ENCODE data around the gene CEP112. TPM values are rescaled to one million over a fixed set of nuclear protein-coding genes. Genes with fewer than 3 reads are reported as not detected.

CEP112 gene
- total RNA-seq, 1 donor from 2014 or later: 24.5 TPM

- H3K4me3 Mint-ChIP-seq: no peak overlapping the region
- H3K27ac Mint-ChIP-seq (ENCODE audit: unreplicated experiment): no peak overlapping the region
- no peak for TF ChIP-seq CTCF (conservative IDR thresholded peaks at IDR 0.05)
- peaks cover 19% of the 10 kb centered on the region for H3K4me1 Mint-ChIP-seq
- peaks cover 13% of the 10 kb centered on the region for H3K36me3 Mint-ChIP-seq (ENCODE audit: low read depth)
- DNase-seq (ENCODE audit: low read depth, low spot score): no peak
- H3K27me3 Mint-ChIP-seq (ENCODE audit: low read depth): no peaks in the 10 kb centered on the region
- H3K9me3 Mint-ChIP-seq: peaks cover 3% of the 10 kb centered on the region
Observed at GRCh38 chr17:66187718-66188117, 4.2 kb downstream of the CEP112 start.

- peaks cover 6% of the 10 kb centered on the region for H3K4me1 Mint-ChIP-seq
Observed at GRCh38 chr17:66185862-66186261, 6.1 kb downstream of the CEP112 start.

GRCh38 chr17:66184392-66184791 lies 7.5 kb downstream of the CEP112 start:
- TF ChIP-seq CTCF (conservative IDR thresholded peaks at IDR 0.05): no peak
- no peak for DNase-seq (ENCODE audit: low read depth, low spot score)
- Mint-ChIP-seq H3K27me3 (ENCODE audit: low read depth) (no peaks in the 10 kb centered on the region), H3K36me3 (ENCODE audit: low read depth) (peaks cover 31% of the 10 kb centered on the region), H3K27ac (ENCODE audit: unreplicated experiment) (no peak overlapping the region), H3K4me1 (no peaks in the 10 kb centered on the region), H3K4me3 (no peak overlapping the region), H3K9me3 (peaks cover 3% of the 10 kb centered on the region)

More at GRCh38 chr17:66185862-66186261, 6.1 kb downstream of the CEP112 start:
- Mint-ChIP-seq H3K27me3 (ENCODE audit: low read depth) (no peaks in the 10 kb centered on the region), H3K36me3 (ENCODE audit: low read depth) (peaks cover 24% of the 10 kb centered on the region), H3K4me3 (no peak overlapping the region), H3K27ac (ENCODE audit: unreplicated experiment) (no peak overlapping the region), H3K9me3 (peaks cover 3% of the 10 kb centered on the region)
- no peak for TF ChIP-seq CTCF (conservative IDR thresholded peaks at IDR 0.05)
- DNase-seq (ENCODE audit: low read depth, low spot score): no peak

- H3K4me1 Mint-ChIP-seq: no peaks in the 10 kb centered on the region
- H3K9me3 Mint-ChIP-seq: peaks cover 3% of the 10 kb centered on the region
- no peak for TF ChIP-seq CTCF (conservative IDR thresholded peaks at IDR 0.05)
- DNase-seq (ENCODE audit: low read depth, low spot score): no peak
- no peaks in the 10 kb centered on the region for H3K27me3 Mint-ChIP-seq (ENCODE audit: low read depth)
- no peak overlapping the region for H3K4me3 Mint-ChIP-seq
- H3K27ac Mint-ChIP-seq (ENCODE audit: unreplicated experiment): no peak overlapping the region
- H3K36me3 Mint-ChIP-seq (ENCODE audit: low read depth): peaks cover 35% of the 10 kb centered on the region
Observed at GRCh38 chr17:66183529-66183928, 8.4 kb downstream of the CEP112 start.

- Mint-ChIP-seq H3K36me3 (ENCODE audit: low read depth) (peaks cover 40% of the 10 kb centered on the region), H3K4me1 (no peaks in the 10 kb centered on the region), H3K27me3 (ENCODE audit: low read depth) (no peaks in the 10 kb centered on the region), H3K9me3 (no peaks in the 10 kb centered on the region), H3K27ac (ENCODE audit: unreplicated experiment) (no peak overlapping the region), H3K4me3 (no peak overlapping the region)
- no peak for TF ChIP-seq CTCF (conservative IDR thresholded peaks at IDR 0.05)
- no peak for DNase-seq (ENCODE audit: low read depth, low spot score)
Observed at GRCh38 chr17:66178642-66179041, 13.3 kb downstream of the CEP112 start.

- Mint-ChIP-seq H3K4me1 (peaks cover 9% of the 10 kb centered on the region), H3K9me3 (no peaks in the 10 kb centered on the region), H3K27me3 (ENCODE audit: low read depth) (no peaks in the 10 kb centered on the region), H3K4me3 (no peak overlapping the region), H3K27ac (ENCODE audit: unreplicated experiment) (no peak overlapping the region), H3K36me3 (ENCODE audit: low read depth) (peaks cover 33% of the 10 kb centered on the region)
- no peak for DNase-seq (ENCODE audit: low read depth, low spot score)
- TF ChIP-seq CTCF (conservative IDR thresholded peaks at IDR 0.05): no peak
Observed at GRCh38 chr17:66177048-66177447, 14.9 kb downstream of the CEP112 start.

Data from neural crest cell (in vitro differentiated cells).